H9 (cell line): ENCODE measurements around the gene BBS2. TPM values are rescaled to one million over a fixed set of nuclear protein-coding genes. Genes with fewer than 3 reads are reported as not detected.

Experiments
- DNase-seq: peaks from one replicate; pipeline ENCODE4 v3.0.0-alpha.2; 2017
- H2AFZ ChIP-seq: one replicate; pipeline ENCODE4 v1.6.1; 2013; ENCODE audit warnings: mild to moderate bottlenecking, low read length, control low read depth, moderate library complexity
- H2AK5ac ChIP-seq: 2 replicates; pipeline ENCODE4 v1.6.1; 2013; ENCODE audit warnings: low read length, control low read depth, mixed read lengths; ENCODE audit not compliant: insufficient read length
- H2BK120ac ChIP-seq: one replicate; pipeline ENCODE4 v1.6.1; 2013; ENCODE audit warnings: low read depth, mild to moderate bottlenecking, low read length, control low read depth, inconsistent platforms; ENCODE audit not compliant: poor library complexity, severe bottlenecking
- H2BK12ac ChIP-seq: 2 replicates; pipeline ENCODE4 v1.6.1; 2013; ENCODE audit warnings: low read length, control low read depth, mixed read lengths, low read depth; ENCODE audit not compliant: insufficient read length
- H2BK15ac ChIP-seq: 2 replicates; pipeline ENCODE4 v1.6.1; 2013; ENCODE audit warnings: low read depth, low read length, control low read depth
- H2BK20ac ChIP-seq: one replicate; pipeline ENCODE4 v1.6.1; 2013; ENCODE audit warnings: low read depth, mild to moderate bottlenecking, low read length, control low read depth, inconsistent platforms; ENCODE audit not compliant: poor library complexity, severe bottlenecking
- H2BK5ac ChIP-seq: 2 replicates; pipeline ENCODE4 v1.6.1; 2013; ENCODE audit warnings: low read length, control low read depth, mixed read lengths; ENCODE audit not compliant: insufficient read length
- H3K14ac ChIP-seq: 2 replicates; pipeline ENCODE4 v1.6.1; 2013; ENCODE audit warnings: low read length, control low read depth; ENCODE audit not compliant: insufficient read depth
- H3K18ac ChIP-seq: 2 replicates; pipeline ENCODE4 v1.6.1; 2013; ENCODE audit warnings: low read depth, mild to moderate bottlenecking, mixed read lengths, low read length, control low read depth; ENCODE audit not compliant: insufficient read length
- H3K23ac ChIP-seq: 2 replicates; pipeline ENCODE4 v1.6.1; 2013; ENCODE audit warnings: low read length, control low read depth, mixed read lengths, low read depth; ENCODE audit not compliant: insufficient read length
- H3K23me2 ChIP-seq: 2 replicates; pipeline ENCODE4 v1.6.1; 2013; ENCODE audit warnings: low read depth, mild to moderate bottlenecking, mixed read lengths, low read length, control low read depth; ENCODE audit not compliant: insufficient read length, poor library complexity, severe bottlenecking
- H3K27ac ChIP-seq: 2 replicates; pipeline ENCODE4 v1.5.1; 2013; ENCODE audit warnings: low read length, control low read depth, mixed read lengths, low read depth; ENCODE audit not compliant: insufficient read length
- H3K27me3 ChIP-seq: 2 replicates; pipeline ENCODE4 v1.6.1; 2013; ENCODE audit warnings: low read length, control low read depth, inconsistent platforms; ENCODE audit not compliant: insufficient read depth
- H3K4ac ChIP-seq: 2 replicates; pipeline ENCODE4 v1.6.1; 2013; ENCODE audit warnings: low read depth, mild to moderate bottlenecking, control low read depth, inconsistent platforms, low read length, moderate library complexity
- H3K4me1 ChIP-seq: 2 replicates; pipeline ENCODE4 v1.6.1; 2013; ENCODE audit warnings: low read length, control low read depth, inconsistent platforms; ENCODE audit not compliant: insufficient read depth
- H3K4me2 ChIP-seq: 2 replicates; pipeline ENCODE4 v1.6.1; 2013; ENCODE audit warnings: low read length, control low read depth, mixed read lengths; ENCODE audit not compliant: insufficient read length, insufficient read depth
- H3K56ac ChIP-seq: 2 replicates; pipeline ENCODE4 v1.6.1; 2013; ENCODE audit warnings: low read depth, mild to moderate bottlenecking, mixed read lengths, low read length, control low read depth; ENCODE audit not compliant: insufficient read length
- H3K79me1 ChIP-seq: 2 replicates; pipeline ENCODE4 v1.6.1; 2013; ENCODE audit warnings: low read depth, mild to moderate bottlenecking, moderate library complexity, low read length, control low read depth, inconsistent platforms; ENCODE audit not compliant: insufficient read depth, poor library complexity, severe bottlenecking
- H3K79me2 ChIP-seq: 2 replicates; pipeline ENCODE4 v1.6.1; 2013; ENCODE audit warnings: low read length, control low read depth, inconsistent platforms; ENCODE audit not compliant: insufficient read depth
- H3K9ac ChIP-seq: 2 replicates; pipeline ENCODE4 v1.6.1; 2013; ENCODE audit warnings: low read length, control low read depth, mixed read lengths; ENCODE audit not compliant: insufficient read length; ENCODE audit errors: extremely low read depth
- H3K9me3 ChIP-seq: one replicate; pipeline ENCODE4 v1.6.1; 2013; ENCODE audit warnings: low read depth, low read length, inconsistent platforms; ENCODE audit not compliant: control insufficient read depth
- H3T11ph ChIP-seq: one replicate; pipeline ENCODE4 v1.6.1; 2013; ENCODE audit warnings: mild to moderate bottlenecking, low read length, control low read depth, inconsistent platforms
- H4K20me1 ChIP-seq: one replicate; pipeline ENCODE4 v1.6.1; 2013; ENCODE audit not compliant: control insufficient read depth, insufficient read length, insufficient read depth
- H4K5ac ChIP-seq: 2 replicates; pipeline ENCODE4 v1.6.1; 2013; ENCODE audit warnings: low read depth, mild to moderate bottlenecking, mixed read lengths, low read length, control low read depth; ENCODE audit not compliant: insufficient read length
- H4K8ac ChIP-seq: replicated peaks from 2 replicates; pipeline ENCODE4 v1.6.1; 2013; ENCODE audit warnings: low read length, control low read depth, mixed read lengths, low read depth; ENCODE audit not compliant: insufficient read length
- H4K91ac ChIP-seq: 2 replicates; pipeline ENCODE4 v1.6.1; 2013; ENCODE audit warnings: low read depth, mild to moderate bottlenecking, moderate library complexity, mixed read lengths, low read length, control low read depth; ENCODE audit not compliant: insufficient read length
- H3K27ac Mint-ChIP-seq, 3 experiments: 2 replicates in 2 of 3; 3 replicates in 1 of 3; pipeline ENCODE4 v1.8.0; 2020 to 2021; ENCODE audit warnings: mixed read lengths in 3 of 3, mild to moderate bottlenecking in 1 of 3, moderate library complexity in 1 of 3
- H3K27me3 Mint-ChIP-seq: 2 replicates; pipeline ENCODE4 v1.8.0; 2021; ENCODE audit warnings: low read depth, mild to moderate bottlenecking, moderate library complexity, mixed read lengths
- H3K36me3 Mint-ChIP-seq, 3 experiments: 2 replicates in 2 of 3; 3 replicates in 1 of 3; pipeline ENCODE4 v1.8.0; 2020 to 2021; ENCODE audit warnings: low read depth in 3 of 3, mixed read lengths in 3 of 3; ENCODE audit not compliant: insufficient read depth in 1 of 3
- H3K4me1 Mint-ChIP-seq, 2 experiments: 2 replicates each; pipeline ENCODE4 v1.8.0; 2020; ENCODE audit warnings: mixed read lengths in 2 of 2
- H3K4me3 Mint-ChIP-seq, 2 experiments: 2 replicates in 1 of 2; 3 replicates in 1 of 2; pipeline ENCODE4 v1.8.0; 2020 to 2021; ENCODE audit warnings: mild to moderate bottlenecking in 2 of 2, mixed read lengths in 2 of 2, moderate library complexity in 1 of 2
- H3K9me3 Mint-ChIP-seq, 2 experiments: 2 replicates in 1 of 2; 3 replicates in 1 of 2; pipeline ENCODE4 v1.8.0; 2020; ENCODE audit warnings: mild to moderate bottlenecking in 2 of 2, mixed read lengths in 2 of 2, moderate library complexity in 1 of 2
- WGBS: extraction: QIAGEN DNeasy Blood & Tissue Kit; methylation state at CpG from one replicate; pipeline ENCODE4 v1.1.7; 2013; ENCODE audit warnings: missing lambda C conversion rate, low lambda C conversion rate, mixed read lengths; ENCODE audit not compliant: insufficient read length; ENCODE audit errors: extremely low coverage; 5-methylcytosine and 5-hydroxymethylcytosine counted together
- total RNA-seq: library from RNA; stranded (reverse); gene quantifications from 2 replicates; pipeline ENCODE4 v1.2.1, GENCODE V29; 2021
- TF ChIP-seq, protein P1 (sequence below): fragments of 200-600 bp; sonication (generic); conservative IDR thresholded peaks from 3 replicates; pipeline ENCODE4 v1.8.0; 2021; ENCODE audit warnings: antibody characterized with exemption, mild to moderate bottlenecking

BBS2 gene
- total RNA-seq, 1 experiment from 2014 or later, result 13.1 TPM

DNA sequence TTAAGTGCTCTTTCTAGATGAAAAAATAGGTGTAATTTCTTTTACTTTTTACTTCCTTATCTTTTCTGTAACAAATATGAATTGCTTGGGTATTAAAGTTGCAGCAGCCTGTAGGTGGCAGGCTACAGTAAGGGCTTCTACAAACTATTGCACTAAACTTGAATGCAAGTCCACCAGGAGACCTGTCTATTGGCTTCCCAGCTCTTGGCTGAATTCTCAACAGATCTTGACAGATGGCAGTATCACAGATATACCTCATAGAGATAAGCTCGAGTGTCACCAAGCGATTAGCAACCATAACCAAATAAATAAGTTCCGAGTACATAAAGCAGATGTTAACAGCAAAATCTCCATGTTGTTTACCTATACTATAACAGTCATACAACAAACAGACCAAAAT lies 5.9 kb downstream of the BBS2 start:
- DNase-seq, result peak; percentile 45
- TF ChIP-seq, protein P1, sequence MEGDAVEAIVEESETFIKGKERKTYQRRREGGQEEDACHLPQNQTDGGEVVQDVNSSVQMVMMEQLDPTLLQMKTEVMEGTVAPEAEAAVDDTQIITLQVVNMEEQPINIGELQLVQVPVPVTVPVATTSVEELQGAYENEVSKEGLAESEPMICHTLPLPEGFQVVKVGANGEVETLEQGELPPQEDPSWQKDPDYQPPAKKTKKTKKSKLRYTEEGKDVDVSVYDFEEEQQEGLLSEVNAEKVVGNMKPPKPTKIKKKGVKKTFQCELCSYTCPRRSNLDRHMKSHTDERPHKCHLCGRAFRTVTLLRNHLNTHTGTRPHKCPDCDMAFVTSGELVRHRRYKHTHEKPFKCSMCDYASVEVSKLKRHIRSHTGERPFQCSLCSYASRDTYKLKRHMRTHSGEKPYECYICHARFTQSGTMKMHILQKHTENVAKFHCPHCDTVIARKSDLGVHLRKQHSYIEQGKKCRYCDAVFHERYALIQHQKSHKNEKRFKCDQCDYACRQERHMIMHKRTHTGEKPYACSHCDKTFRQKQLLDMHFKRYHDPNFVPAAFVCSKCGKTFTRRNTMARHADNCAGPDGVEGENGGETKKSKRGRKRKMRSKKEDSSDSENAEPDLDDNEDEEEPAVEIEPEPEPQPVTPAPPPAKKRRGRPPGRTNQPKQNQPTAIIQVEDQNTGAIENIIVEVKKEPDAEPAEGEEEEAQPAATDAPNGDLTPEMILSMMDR, result peak; percentile 74
- H3K4me2 ChIP-seq, result no peak overlapping the region

More for the DNA sequence above, 5.9 kb downstream of the BBS2 start:
- Histone ChIP-seq H3K23me2 (no peaks in the 10 kb centered on the region), H3K27ac (no peak overlapping the region), H3K79me1 (no peaks in the 10 kb centered on the region), H2AK5ac (no peak overlapping the region), H4K20me1 (no peaks in the 10 kb centered on the region), H3K23ac (no peak overlapping the region), H2BK12ac (no peak overlapping the region), H3K4ac (no peak overlapping the region), H3K4me1 (no peaks in the 10 kb centered on the region), H3T11ph (no peak overlapping the region), H3K79me2 (no peaks in the 10 kb centered on the region), H2BK15ac (no peak overlapping the region), H3K14ac (no peak overlapping the region), H2BK120ac (no peak overlapping the region), H3K9me3 (no peaks in the 10 kb centered on the region), H4K5ac (no peak overlapping the region), H4K8ac (no peak overlapping the region), H3K56ac (no peak overlapping the region), H2BK5ac (no peak overlapping the region), H2AFZ (no peak overlapping the region), H3K9ac (no peak overlapping the region), H4K91ac (no peak overlapping the region), H2BK20ac (no peak overlapping the region), H3K18ac (no peak overlapping the region), H3K27me3 (no peaks in the 10 kb centered on the region)
- Mint-ChIP-seq H3K27ac (no peak overlapping the region), H3K36me3 (peaks cover 2 to 11% (median 4%) of the 10 kb centered on the region in 3 experiments; a peak in 6 of 7 replicates), H3K4me3 (no peak overlapping the region), H3K9me3 (no peaks in the 10 kb centered on the region), H3K27me3 (no peaks in the 10 kb centered on the region), H3K4me1 (peaks cover 0 to 8% of the 10 kb centered on the region in 2 experiments; a peak in 2 of 4 replicates)
- no CpG with 5 or more reads among the region's 3 CpGs for WGBS
